DOHH2 (cell line): ENCODE results near the gene DIP2C.

Experiments used
- CTCF ChIP-seq: fragments of 200-600 bp; sonication (generic); IDR thresholded peaks from one replicate; pipeline ENCODE4 v1.5.1; 2014; ENCODE audit warnings: antibody characterized with exemption, mild to moderate bottlenecking, low read depth, low read length; ENCODE audit not compliant: poor library complexity, severe bottlenecking
- EZH2phosphoT487 ChIP-seq: fragments of 200-600 bp; sonication (generic); IDR thresholded peaks from 2 replicates; pipeline ENCODE4 v1.6.1; 2017; ENCODE audit warnings: borderline replicate concordance, mild to moderate bottlenecking, antibody characterized with exemption, low read length, moderate library complexity, mixed read lengths

- TF ChIP-seq CTCF, result no peak
- TF ChIP-seq EZH2phosphoT487, result no peak
Observed at GRCh38 chr10:536371-536925, 153.0 kb downstream of the DIP2C start.
